Neural cell (in vitro differentiated cells): ENCODE data around the gene LIMS2. TPM values are rescaled to one million over a fixed set of nuclear protein-coding genes. Genes with fewer than 3 reads are reported as not detected.

Experiments used
- H2AFZ ChIP-seq: fragments of 200-600, 300-800 bp; sonication (generic), shearing (Covaris generic); 2 replicates; pipeline ENCODE4 v1.6.0; 2014; ENCODE audit warnings: low read depth, mild to moderate bottlenecking, antibody characterized with exemption, low read length, moderate library complexity
- H3F3A ChIP-seq: fragments of 200-600 bp; shearing (Covaris generic); 2 replicates; pipeline ENCODE4 v1.6.1; 2016; ENCODE audit warnings: mild to moderate bottlenecking, moderate library complexity, mixed read lengths, antibody characterized with exemption, low read length; ENCODE audit not compliant: insufficient read depth, poor library complexity, severe bottlenecking
- H3K27ac ChIP-seq: fragments of 200-600, 300-800 bp; sonication (generic), shearing (Covaris generic); 2 replicates; pipeline ENCODE4 v1.5.1; 2014; ENCODE audit warnings: mild to moderate bottlenecking, low read length, moderate library complexity
- H3K27me3 ChIP-seq: fragments of 300-800, 200-600 bp; sonication (generic), shearing (Covaris generic); 2 replicates; pipeline ENCODE4 v1.6.0; 2014; ENCODE audit warnings: mild to moderate bottlenecking, low read depth, low read length, moderate library complexity; ENCODE audit not compliant: insufficient read depth
- H3K36me3 ChIP-seq: fragments of 300-800, 200-600 bp; sonication (generic), shearing (Covaris generic); 2 replicates; pipeline ENCODE4 v1.5.1; 2014; ENCODE audit warnings: mild to moderate bottlenecking, antibody characterized with exemption, low read length, moderate library complexity; ENCODE audit not compliant: insufficient read depth
- H3K4me2 ChIP-seq: fragments of 300-800, 200-600 bp; sonication (generic), shearing (Covaris generic); 2 replicates; pipeline ENCODE4 v1.6.0; 2014; ENCODE audit warnings: mild to moderate bottlenecking, low read length
- H3K4me3 ChIP-seq: fragments of 300-800, 200-600 bp; sonication (generic), shearing (Covaris generic); 2 replicates; pipeline ENCODE4 v1.5.1; 2014; ENCODE audit warnings: mild to moderate bottlenecking, low read length, moderate library complexity
- H3K79me2 ChIP-seq: fragments of 200-600 bp; shearing (Covaris generic); replicated peaks from 2 replicates; pipeline ENCODE4 v1.6.0; 2014; ENCODE audit warnings: mild to moderate bottlenecking, low read length, moderate library complexity; ENCODE audit not compliant: insufficient read depth
- H3K9ac ChIP-seq: fragments of 300-800, 200-600 bp; sonication (generic), shearing (Covaris generic); 2 replicates; pipeline ENCODE4 v1.6.1; 2016; ENCODE audit warnings: mild to moderate bottlenecking, low read length, mixed read lengths
- H3K9me2 ChIP-seq: fragments of 200-600 bp; shearing (Covaris generic); 2 replicates; pipeline ENCODE4 v1.6.1; 2016; ENCODE audit warnings: mild to moderate bottlenecking, low read length, mixed read lengths; ENCODE audit not compliant: insufficient read depth
- H3K9me3 ChIP-seq: fragments of 200-600, 300-800 bp; sonication (generic), shearing (Covaris generic); 2 replicates; pipeline ENCODE4 v1.6.1; 2016; ENCODE audit warnings: mild to moderate bottlenecking, mixed run types, low read length, moderate library complexity, mixed read lengths
- H4K20me1 ChIP-seq: fragments of 200-600 bp; shearing (Covaris generic); 2 replicates; pipeline ENCODE4 v1.6.1; 2016; ENCODE audit warnings: mild to moderate bottlenecking, mixed run types; ENCODE audit not compliant: insufficient read depth
- CTCF ChIP-seq: fragments of 450-650 bp; IDR thresholded peaks from 2 replicates; pipeline ENCODE4 v1.5.1; 2014; ENCODE audit warnings: antibody characterized with exemption, mild to moderate bottlenecking, moderate library complexity; ENCODE audit not compliant: poor library complexity, severe bottlenecking
- EP300 ChIP-seq: fragments of 450-650 bp; conservative IDR thresholded peaks from 2 replicates; pipeline ENCODE4 v1.6.1; 2014; ENCODE audit warnings: antibody characterized with exemption, mild to moderate bottlenecking, moderate library complexity; ENCODE audit not compliant: poor library complexity, severe bottlenecking
- EZH2 ChIP-seq: fragments of 200-600, 300-800 bp; shearing (Covaris generic), sonication (generic); IDR thresholded peaks from 2 replicates; pipeline ENCODE4 v1.6.1; 2014; ENCODE audit warnings: antibody characterized with exemption, low read length, borderline replicate concordance, mild to moderate bottlenecking; ENCODE audit not compliant: insufficient read depth, poor library complexity, severe bottlenecking
- MXI1 ChIP-seq: fragments of 450-650 bp; conservative IDR thresholded peaks from 2 replicates; pipeline ENCODE4 v1.6.1; 2014; ENCODE audit warnings: antibody characterized with exemption, mild to moderate bottlenecking; ENCODE audit not compliant: poor library complexity, severe bottlenecking
- POLR2AphosphoS5 ChIP-seq: IDR thresholded peaks from 2 replicates; pipeline ENCODE4 v1.6.1; 2012
- RAD21 ChIP-seq: fragments of 450-650 bp; conservative IDR thresholded peaks from 2 replicates; pipeline ENCODE4 v1.6.1; 2014; ENCODE audit warnings: antibody characterized with exemption, mild to moderate bottlenecking, moderate library complexity
- REST ChIP-seq: IDR thresholded peaks from 2 replicates; pipeline ENCODE4 v1.6.1; 2012; ENCODE audit warnings: borderline replicate concordance
- SMC3 ChIP-seq: fragments of 450-650 bp; conservative IDR thresholded peaks from 2 replicates; pipeline ENCODE4 v1.6.1; 2014; ENCODE audit warnings: antibody characterized with exemption, mild to moderate bottlenecking, moderate library complexity; ENCODE audit not compliant: poor library complexity
- TAF1 ChIP-seq: IDR thresholded peaks from 2 replicates; pipeline ENCODE4 v1.6.1; 2012; ENCODE audit warnings: low read depth
- polyA plus RNA-seq: library from polyadenylated mRNA; depleted of rRNA; stranded (reverse); fragments of >200 nt; gene quantifications from 2 replicates; pipeline ENCODE4 v1.2.3, GENCODE V29; 2014

LIMS2 gene
- polyA plus RNA-seq, 1 donor from 2014 or later = not detected

- Histone ChIP-seq H3K27me3 (peaks cover 28% of the 10 kb centered on the region), H3K79me2 (no peaks in the 10 kb centered on the region), H3K4me3 (no peak overlapping the region), H4K20me1 (no peaks in the 10 kb centered on the region), H3K9ac (no peak overlapping the region), H2AFZ (no peak overlapping the region), H3F3A (no peaks in the 10 kb centered on the region), H3K9me3 (no peaks in the 10 kb centered on the region), H3K9me2 (no peaks in the 10 kb centered on the region), H3K4me2 (no peak overlapping the region), H3K36me3 (no peaks in the 10 kb centered on the region), H3K27ac (no peak overlapping the region)
- TF ChIP-seq POLR2AphosphoS5 = no peak
- TF ChIP-seq REST = no peak
- TF ChIP-seq TAF1 = no peak
- TF ChIP-seq EZH2 = no peak
- TF ChIP-seq CTCF = no peak
- no peak for TF ChIP-seq MXI1
- no peak for TF ChIP-seq RAD21
These were observed 3.6 kb downstream of the LIMS2 start for GRCh38 chr2:127671557-127672302.

- Histone ChIP-seq H2AFZ (no peak overlapping the region), H3K36me3 (no peaks in the 10 kb centered on the region), H3K27me3 (peaks cover 22% of the 10 kb centered on the region), H3F3A (no peaks in the 10 kb centered on the region), H3K4me2 (no peak overlapping the region), H3K79me2 (no peaks in the 10 kb centered on the region), H3K4me3 (no peak overlapping the region), H3K9me2 (no peaks in the 10 kb centered on the region), H4K20me1 (no peaks in the 10 kb centered on the region), H3K9me3 (no peaks in the 10 kb centered on the region), H3K27ac (no peak overlapping the region), H3K9ac (no peak overlapping the region)
- no peak for TF ChIP-seq EP300
- TF ChIP-seq TAF1 = no peak
- no peak for TF ChIP-seq SMC3
- TF ChIP-seq RAD21 = no peak
- no peak for TF ChIP-seq REST
- TF ChIP-seq POLR2AphosphoS5 = no peak
- TF ChIP-seq EZH2 = no peak
These were observed 4.4 kb downstream of the LIMS2 start for GRCh38 chr2:127670957-127671290.
